Islet precursor cell (in vitro differentiated cells): ENCODE measurements around the gene FRMD5.
A peak's percentile ranks its signal among the peaks of the same experiment; 100 is the strongest.

Experiments
- DNase-seq: peaks from one replicate; pipeline ENCODE4 v3.0.0-alpha.2; 2018

FRMD5 gene

DNA sequence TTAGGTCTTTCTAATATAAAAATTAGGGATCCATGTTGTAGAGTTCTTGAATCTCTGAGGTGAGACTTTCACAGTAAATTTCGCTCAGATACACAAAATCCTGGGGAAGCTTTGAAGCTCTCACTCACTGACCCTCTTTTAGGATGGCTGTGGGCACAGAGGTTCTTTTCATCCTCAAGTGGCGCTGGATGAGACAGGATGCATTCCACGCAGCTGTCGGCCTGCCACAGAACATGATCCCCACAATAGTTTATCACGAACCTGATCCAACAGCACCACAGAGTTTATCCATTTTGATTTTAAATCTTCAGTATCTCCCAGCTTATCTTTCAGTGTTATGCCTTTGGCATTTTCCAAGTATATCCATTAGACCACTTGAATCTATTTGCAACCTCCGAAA is 276.4 kb downstream of the FRMD5 start:
- no peak for DNase-seq

DNA sequence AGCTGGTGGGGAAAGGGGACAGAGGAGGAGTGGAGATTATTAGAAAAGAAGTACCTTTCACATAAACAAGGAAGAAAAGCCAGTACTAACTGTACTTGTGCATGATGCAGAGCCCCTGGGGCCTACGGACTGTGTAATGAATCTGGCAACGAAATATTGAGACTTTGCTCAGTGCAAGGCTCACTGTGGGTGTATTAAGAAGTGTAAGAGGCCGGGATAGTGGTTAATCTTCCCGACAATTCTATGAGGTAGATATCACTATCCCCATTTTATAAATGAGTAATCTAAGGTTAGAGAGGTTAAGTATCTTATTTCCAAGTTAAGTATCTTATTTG is 278.8 kb downstream of the FRMD5 start:
- DNase-seq: no peak

DNA sequence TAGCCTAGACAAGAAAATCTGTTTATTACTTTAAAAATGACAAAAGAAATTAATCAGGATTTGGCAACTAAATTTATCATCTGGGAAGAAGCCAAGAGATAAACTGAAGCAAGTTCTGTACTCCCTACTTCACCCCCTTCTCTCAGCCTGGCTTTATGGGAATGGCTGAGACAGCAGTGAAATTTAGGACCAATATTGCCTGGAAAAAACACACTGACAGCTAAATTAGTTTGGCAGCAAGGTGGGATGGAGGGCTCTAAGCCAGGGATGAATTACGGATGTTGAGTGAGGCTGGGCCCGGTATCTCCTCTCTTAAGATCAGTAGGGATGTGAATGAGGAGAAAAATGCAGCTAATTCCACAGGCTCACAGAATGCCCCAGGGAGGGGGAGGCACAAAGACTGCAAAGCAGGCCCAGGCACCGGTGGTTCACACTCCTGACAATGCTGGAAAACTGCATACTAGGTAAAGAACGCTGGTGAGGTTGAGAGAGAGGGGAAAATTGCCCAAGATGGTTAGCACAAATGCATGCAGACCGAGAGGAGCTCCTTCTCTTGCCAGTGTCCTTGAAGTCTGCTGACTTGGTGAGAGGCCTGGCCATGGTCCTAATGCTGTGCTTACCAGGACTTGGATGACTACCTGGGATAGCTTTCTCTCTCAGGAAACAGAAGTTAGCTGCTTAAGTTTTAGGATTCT is 279.3 kb downstream of the FRMD5 start:
- peak; percentile 82 for DNase-seq

DNA sequence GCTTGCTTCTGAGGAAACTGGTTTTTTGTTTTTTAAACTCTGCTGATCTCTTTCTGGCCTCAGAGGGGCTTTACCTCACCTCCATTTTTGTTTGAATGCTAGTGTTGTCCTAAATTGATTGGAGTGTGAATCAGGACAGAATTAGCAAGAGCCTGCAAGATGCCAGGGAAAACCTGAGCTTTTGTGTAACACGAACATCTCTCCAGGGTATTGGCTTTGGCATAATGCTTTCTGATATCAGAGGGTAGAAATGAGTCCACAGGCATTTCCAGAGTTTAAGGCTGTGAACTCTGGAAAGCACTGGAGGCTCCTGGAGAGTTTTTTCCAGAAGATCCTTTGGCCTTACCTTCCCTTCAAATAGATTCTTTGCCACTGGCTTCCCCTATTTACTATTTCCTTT is 281.1 kb downstream of the FRMD5 start:
- no peak for DNase-seq

DNA sequence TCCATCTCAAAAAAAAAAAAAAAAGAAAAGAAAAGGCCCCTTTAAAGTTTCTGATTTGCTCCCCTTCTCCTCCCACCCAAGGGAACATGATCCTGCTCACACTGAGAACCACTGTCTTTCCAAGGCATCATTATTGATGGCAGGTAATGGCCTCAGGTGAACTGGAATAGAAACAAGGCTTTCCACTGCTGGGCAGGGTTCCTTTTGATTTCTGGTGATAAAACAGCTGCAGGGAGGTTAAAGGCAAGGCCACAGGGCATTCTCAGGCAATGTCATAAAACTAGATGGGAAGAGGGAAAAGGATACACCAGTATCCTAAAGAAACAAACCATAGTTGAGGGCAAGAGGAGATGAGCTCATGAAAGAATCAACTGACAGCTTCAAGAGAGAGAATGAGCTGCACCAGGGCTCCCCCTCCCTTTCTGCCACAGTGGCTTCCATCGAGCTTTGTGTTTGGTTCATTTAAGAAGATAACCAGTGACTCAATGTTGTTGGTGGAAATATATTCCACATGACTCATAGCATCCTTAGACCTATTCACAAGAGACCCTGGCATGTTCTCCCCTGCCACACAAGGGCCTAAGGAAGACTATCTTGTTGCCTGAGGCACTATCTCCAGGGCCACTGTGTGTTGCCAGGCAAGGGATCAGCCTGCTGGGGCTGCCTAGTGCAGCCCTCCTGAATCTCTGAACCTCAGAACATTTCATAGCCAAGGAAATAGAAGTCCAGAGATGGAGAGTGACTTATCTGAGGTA is 281.9 kb downstream of the FRMD5 start:
- peak; percentile 96 for DNase-seq

DNA sequence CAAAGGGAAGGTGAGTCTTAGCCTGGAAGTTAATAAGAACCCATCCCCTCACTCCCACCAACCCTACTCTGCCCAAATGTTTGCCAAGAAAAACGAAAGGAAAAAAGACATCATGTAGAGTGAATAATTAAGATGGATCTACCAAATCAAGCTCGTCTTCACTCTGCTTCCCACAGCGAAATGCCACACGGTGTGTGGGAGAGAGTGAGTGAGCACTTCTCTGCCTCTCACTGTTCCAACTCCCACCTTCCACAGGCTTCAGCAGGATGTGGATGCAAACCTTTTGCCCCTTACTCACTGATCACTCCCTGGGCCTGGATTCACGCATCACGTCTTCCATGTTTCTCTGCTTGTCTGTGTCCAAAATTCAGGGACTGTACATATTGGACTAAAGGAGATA is 282.9 kb downstream of the FRMD5 start:
- DNase-seq: no peak

DNA sequence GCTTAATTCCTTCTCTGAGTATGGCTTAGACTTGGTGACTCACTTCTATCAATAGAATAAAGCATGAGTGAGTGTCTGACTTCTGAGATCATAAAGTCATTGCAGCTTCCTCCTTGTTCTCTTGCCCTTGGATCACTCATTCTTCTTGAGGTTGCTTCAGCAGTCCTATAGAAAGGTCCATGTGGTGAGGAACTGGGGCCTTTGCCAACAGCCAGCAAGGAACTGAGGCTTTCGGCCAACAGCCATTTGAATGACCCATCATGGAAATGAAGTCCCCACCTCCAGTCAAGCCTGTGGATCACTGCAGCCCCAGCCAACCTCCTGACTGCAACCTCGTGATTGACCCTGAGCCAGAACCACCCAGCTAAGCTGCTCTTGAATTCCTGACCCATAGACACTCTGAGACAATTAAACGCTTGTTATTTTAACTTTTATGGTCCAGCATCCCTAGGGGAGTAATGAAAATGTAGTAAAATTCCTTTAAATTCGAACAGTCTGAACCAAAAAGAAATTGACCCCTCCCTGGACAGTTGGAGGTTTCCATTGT is 283.8 kb downstream of the FRMD5 start:
- no peak for DNase-seq

DNA sequence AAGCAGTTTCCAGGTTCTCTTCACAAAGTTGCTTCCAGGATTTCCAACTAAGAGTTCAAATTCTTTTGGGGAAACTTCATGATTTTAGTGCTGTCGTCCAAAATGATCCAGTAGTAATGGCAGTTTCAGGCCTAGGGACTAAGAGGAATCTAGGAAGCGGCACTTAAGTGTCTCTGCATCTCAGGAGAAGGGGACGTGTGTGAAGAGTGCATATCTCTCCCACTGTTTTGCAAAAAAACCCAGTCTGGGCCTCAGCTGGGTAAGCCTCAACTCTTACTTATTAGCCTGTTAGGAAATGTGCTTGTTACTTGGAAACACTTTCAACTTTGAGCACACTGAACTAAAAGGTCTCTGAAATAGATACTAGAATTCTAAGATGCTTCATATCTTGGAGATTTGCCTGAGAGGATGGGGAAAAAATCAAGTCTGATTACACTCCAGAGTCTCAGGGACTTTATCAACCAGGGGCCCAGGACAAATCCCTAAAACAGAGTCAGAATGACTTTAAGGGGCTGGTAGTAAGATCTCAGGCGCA is 286.5 kb downstream of the FRMD5 start:
- no peak for DNase-seq

DNA sequence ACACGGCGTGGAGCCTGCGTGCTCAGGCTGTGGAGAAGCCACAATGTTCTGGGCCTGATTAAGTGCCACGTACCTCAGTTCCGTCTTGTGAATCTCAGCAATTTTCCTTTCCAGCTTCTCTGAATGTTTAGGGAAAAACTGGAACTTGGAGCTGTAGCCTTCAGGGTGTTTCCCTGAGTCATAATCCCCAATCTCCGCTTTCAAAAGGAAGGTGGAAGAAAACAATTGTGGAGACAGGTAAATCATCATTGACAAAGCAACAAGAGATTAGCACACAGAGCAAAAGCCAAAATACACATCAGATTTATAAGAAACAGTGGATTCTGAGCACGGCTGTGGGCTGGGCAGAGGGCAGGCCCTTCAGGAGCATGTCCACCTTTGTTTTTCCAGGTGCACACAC is 289.3 kb downstream of the FRMD5 start:
- DNase-seq: no peak

DNA sequence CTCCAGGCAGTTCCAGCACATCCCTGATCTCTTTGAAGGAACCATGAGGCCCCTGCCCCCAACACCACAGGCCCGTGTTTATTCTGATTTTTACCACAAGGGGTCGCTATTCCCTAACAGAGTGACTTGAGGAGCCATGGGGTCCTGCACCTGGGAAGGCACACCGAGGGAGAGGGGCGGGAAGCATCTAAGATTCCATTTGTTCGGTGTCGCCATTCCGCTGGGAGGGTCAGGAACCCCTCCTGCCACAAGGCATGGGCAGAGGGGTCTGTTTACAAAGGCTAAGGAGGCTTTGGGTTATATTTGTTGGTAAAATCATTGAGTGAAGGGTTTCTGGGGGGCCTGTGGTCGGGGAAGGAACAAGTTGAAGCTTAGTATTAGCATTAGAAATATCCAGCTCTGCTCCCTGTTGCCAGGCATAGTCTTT is 291.2 kb downstream of the FRMD5 start:
- DNase-seq: peak; percentile 89

DNA sequence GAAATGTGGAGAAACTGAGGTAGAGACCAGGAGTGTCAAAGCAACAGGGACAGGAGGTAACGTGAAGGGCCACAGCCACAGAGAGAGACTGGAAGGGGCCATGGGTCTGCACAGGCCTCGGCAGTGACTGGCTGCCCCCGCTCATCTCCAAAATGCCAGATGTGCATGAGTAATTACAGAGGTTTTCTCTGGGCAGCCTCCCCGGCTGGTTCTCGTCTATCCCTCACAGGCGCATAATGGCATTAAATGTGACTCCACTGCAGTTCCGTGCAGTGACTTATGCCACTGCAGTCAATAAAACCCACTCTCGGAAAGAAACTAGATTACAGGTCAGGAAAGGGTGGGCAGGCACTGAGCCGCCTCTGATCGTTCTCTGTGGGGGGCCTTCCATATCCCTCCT is 293.6 kb downstream of the FRMD5 start:
- DNase-seq: peak; percentile 76

DNA sequence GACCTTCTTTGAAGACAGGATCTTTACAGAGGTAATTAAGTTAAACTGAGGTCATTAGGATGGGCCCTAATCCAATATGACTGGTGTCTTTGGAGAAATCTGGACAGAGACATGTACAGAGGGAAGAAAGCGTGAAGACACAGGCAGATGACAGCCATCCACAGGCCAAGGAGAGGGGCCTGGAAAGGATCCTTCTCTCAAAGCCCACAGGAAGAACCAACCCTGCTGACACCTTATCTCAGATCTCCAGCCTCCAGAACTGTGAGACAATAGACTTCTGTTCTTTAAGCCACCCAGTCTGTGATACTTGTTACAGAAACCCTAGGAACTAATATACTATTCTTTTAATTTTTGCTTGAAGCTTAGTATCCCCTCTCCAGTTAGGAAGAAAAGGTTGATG is 294.1 kb downstream of the FRMD5 start:
- DNase-seq: peak; percentile 68

DNA sequence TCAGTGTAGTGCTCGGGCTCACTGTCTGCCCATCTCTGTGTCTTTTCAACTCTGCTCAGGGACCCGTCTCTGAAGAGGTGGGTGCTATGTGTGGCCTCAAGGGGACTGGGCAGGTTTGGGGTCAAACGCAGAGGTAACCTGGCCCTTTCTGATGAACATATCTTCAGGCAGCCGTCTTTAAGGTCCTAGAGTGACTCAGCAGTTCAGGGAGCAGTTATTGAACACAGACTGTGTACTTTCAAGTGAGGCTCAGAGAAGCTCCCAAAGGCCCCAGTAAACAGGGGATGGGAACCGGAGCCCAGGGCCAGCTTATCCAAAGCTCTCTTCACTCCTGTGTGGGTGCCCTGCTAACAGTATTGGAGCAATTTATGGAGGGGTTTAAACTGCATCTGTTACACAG is 295.1 kb downstream of the FRMD5 start:
- DNase-seq: no peak

DNA sequence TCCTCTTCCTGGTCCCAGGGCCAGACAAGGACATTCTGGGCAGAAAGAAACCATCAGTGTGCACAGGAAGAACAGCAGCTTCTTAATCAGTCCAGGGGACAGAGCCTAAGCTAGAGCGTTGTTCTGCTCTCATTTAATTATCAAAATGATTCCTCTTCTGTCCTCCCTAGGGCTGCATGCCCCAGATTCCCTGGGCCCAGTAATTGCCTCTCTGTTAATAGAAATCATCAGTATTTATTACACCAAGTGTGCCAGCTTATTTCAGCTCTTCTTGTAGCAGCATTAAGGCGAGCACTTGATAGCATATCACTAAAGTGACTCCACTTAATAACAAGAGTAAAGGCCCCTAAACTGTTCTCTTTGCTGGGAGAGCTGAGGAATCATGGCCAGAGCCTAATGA is 296.2 kb downstream of the FRMD5 start:
- no peak for DNase-seq

DNA sequence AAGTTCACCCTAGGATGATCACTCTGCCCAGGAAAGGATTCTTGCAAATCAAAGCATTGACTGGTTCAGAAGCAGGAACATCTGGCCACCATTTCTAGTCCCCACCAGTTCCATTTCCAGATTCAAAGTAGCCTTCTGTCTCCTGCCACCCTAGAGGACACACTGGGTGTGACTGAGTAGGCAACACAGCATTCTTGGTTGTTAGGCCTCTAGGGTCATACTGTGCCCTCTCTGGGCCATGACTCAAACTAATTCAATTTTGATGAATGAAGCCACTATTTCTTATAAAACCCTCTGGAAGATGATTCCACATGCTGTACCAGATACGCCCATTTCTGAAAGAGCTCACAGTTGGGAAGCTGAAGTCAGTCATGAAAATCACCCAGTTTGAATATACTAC is 298.5 kb downstream of the FRMD5 start:
- DNase-seq: no peak

DNA sequence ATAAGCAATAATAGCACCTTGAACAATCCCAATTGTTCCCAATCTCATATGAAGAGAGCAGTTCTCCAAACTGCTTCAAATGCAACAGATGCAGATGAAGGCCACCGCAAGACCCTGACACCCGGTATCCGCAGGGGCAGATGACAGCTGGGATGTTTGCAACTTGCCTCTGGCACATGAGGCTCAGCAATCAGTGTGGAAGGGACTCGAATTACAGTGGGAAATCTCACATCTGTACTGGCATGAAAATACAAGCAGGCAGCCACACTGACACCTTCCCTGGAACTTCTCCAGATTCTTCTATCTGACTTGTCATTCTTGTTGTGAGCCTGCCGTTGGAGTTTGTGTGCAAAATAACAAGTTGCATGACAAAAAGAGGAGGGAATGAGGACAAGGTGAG is 299.5 kb downstream of the FRMD5 start:
- no peak for DNase-seq

DNA sequence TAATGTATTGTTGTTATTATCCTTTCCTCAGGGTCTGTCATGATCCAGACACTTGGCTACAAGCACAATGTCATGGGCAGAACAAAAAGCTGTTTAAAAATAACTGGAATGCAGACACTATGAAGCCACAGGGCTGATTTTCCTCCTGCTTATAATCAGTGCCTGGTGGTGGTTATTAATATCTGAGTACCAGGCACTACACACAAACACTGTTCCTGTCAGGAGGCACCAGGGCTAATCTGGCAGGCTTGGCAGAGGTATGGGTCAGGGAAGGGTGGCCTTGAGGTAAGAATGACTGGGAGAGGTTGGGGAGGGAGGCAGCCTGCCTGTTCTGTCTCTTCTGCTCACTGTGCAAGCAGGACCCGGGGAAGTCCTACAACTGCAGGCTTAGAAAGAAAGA is 301.1 kb downstream of the FRMD5 start:
- no peak for DNase-seq

DNA sequence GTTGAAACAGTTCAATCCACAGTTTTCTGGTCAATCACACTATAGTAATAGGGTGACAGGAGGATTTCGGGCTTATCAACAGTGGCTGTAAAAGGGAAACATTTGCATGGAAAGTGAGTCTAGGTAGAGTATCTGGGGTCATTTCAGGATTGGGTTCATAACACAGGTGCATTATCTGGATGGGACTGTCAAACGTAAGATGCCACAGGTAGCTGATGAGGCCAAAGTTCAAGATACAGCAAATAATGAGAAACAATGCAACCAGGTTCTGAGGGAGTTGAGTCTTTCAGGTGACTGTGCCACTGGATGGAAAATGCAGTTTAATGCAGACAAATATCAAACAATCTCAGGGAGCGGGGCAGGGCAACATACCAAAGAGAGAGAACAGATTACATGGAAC is 306.0 kb downstream of the FRMD5 start:
- no peak for DNase-seq

DNA sequence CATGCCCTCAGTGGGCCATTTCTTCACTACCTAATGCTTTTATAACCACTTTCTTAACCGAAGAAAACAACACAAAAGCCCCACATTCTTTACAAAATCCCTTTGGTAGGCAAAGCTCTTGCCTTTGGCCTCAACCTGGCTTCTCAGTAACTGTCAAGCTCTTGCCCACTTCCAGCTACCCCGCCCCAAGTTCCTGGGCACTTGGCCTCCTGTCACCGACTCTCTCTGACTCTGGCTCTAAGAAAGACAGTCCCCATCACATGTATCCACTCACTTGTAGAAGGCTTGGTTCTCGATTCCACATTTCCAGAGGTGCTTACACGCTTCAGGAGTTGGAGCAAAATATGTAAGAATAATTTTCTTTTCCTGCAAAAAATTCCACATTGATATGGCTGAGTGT is 307.2 kb downstream of the FRMD5 start:
- no peak for DNase-seq

DNA sequence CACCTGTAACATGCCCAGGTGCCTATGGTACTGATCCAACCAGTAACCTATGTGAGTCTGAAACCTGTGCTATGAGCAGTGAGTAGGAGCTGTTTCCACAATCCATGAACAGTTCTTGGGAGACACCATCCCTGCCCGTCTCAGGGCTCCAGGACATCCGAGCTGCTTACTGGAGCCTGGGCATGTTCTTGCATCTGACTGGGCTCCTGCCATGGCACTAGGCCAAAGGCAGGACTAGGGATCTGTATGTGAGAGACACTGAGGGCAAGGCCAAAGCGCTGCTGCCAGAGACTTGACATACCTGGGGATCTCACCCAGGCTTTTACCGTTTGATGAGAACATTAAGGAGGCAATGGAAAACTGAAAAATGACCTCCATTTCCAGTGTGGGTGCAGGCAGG is 308.5 kb downstream of the FRMD5 start:
- no peak for DNase-seq

DNA sequence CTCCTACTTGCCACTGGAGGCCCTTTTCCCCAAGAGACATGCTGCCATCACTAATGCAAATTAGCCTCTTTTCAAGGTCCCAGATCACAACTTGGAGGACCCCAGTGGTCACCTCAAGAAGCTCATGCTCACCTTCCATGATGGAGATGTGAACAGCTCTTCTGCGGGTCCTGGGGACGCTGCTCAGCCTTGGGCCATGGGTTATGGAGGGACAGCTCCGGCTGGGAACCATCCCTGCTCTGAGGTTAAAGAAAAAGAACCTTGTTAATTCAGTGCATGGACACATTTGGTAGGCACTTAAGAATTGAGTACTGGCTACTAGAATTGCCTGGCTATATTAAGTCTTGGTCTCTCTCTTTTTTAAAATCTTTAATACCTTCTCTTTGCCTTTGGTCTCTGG is 311.5 kb downstream of the FRMD5 start:
- no peak for DNase-seq

DNA sequence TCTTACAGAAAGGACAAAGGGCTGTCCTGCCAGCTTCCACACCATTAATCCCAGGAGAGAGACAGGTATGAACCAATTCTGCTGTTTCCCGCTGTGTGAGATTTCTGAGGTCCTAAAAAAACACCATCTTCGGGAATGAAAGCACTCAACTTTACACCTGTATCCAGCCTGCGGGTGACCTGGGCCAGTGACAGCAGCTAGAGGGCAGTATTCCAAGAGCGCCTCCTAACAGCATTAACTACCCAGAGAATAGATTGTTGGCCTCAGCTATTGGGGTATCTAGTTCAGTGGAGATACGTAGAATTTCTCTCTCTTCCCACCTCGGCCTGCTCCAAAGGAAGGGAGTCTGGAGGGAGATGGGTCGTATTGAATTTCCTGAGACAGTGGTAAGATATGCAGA is 313.1 kb downstream of the FRMD5 start:
- peak; percentile 58 for DNase-seq

DNA sequence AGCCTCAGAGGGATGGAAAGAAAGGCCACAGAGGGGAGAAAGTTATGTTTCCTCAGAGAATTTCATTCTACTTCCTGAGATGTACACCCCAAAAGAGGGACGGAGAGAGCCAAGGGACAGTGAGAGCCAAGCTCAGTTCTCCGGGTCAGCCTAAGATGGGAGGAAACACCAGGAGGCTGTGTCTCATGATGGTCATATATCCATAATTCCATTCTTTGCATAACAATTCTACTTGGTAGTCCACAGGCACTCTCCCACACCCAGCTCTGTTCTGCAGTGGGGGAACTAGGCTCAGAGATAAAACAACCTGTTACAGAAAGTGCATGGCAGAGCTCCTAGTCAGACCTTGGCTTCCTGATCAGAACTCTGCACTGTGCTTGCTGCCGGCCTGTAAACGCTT is 313.8 kb downstream of the FRMD5 start:
- peak; percentile 27 for DNase-seq

DNA sequence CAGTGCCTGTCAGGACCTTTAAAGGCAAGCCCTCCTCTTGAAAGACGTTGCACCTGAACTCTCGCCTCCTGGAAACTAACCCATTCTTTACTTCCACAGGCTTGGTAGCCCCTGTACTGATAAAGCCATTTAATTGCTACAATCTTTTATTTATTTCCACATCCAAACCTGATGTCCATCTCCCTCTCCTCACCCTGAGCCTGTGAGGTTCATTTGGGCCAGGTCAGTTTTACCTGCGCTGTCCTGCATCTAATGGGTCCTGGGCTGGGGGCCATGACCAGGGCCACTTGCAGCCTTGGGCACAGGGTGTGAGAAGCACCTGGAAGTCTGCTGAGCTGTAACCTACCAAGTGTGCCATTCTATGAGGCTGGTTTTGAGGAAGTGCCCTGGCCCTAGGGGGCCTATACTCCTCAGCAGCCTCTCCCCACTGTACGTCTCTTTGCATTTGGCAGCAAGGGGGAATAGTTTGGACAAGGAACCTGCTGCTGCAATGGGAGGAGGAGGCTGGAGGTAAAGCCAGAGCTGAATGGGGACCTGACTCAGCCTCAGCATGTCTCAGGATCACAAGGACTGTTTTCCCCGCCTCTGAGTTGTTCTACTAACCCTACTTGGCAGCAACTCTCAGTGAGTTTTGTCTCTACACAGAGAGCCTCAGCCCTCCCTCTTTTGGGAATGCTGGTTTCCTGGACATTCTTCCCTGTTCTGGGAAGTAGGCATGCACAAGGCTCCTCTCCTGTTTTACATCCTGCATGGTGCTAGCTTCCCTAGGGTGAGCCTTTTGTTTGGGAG is 314.5 kb downstream of the FRMD5 start:
- no peak for DNase-seq
